HCT116 (cell line): ENCODE measurements around the gene TRIM37.

Source experiments
- CEBPB ChIP-seq: IDR thresholded peaks from 2 replicates; pipeline ENCODE4 v1.6.1; 2012; ENCODE audit warnings: low read depth
- CTCF ChIP-seq, 3 experiments: fragments of 200-600 bp in 1 of 3; sonication (generic) in 1 of 3; IDR thresholded peaks in 2 of 3; conservative IDR thresholded peaks in 1 of 3; 2 replicates each; pipeline ENCODE4 v1.5.1; 2012 to 2017; ENCODE audit warnings: low read depth in 2 of 3, low read length in 2 of 3, antibody characterized with exemption in 1 of 3, borderline replicate concordance in 1 of 3, control low read depth in 1 of 3, mild to moderate bottlenecking in 1 of 3, mixed read lengths in 1 of 3, mixed run types in 1 of 3, moderate library complexity in 1 of 3; ENCODE audit not compliant: insufficient read depth in 1 of 3
- EGR1 ChIP-seq: IDR thresholded peaks from 2 replicates; pipeline ENCODE4 v1.6.1; 2012; ENCODE audit warnings: low read depth
- EZH2 ChIP-seq: fragments of 200-600 bp; sonication (generic); IDR thresholded peaks from 2 replicates; pipeline ENCODE4 v1.6.1; 2017; ENCODE audit warnings: antibody characterized with exemption, mixed run types
- EZH2phosphoT487 ChIP-seq: fragments of 200-600 bp; IDR thresholded peaks from 2 replicates; pipeline ENCODE4 v1.6.1; 2018; ENCODE audit warnings: antibody characterized with exemption, borderline replicate concordance
- POLR2A ChIP-seq: IDR thresholded peaks from 2 replicates; pipeline ENCODE4 v1.7.0; 2011; ENCODE audit warnings: borderline replicate concordance; ENCODE audit not compliant: insufficient read depth, insufficient read length; ENCODE audit errors: extremely low read depth
- POLR2AphosphoS5 ChIP-seq: IDR thresholded peaks from 2 replicates; pipeline ENCODE4 v1.6.1; 2011; ENCODE audit warnings: mild to moderate bottlenecking, low read depth, low read length, moderate library complexity
- RAD21 ChIP-seq: IDR thresholded peaks from 2 replicates; pipeline ENCODE4 v1.6.1; 2012; ENCODE audit warnings: low read depth, mild to moderate bottlenecking
- REST ChIP-seq: IDR thresholded peaks from 2 replicates; pipeline ENCODE4 v1.6.1; 2012; ENCODE audit warnings: low read depth
- TCF7L2 ChIP-seq: IDR thresholded peaks from 2 replicates; pipeline ENCODE4 v1.7.0; 2011; ENCODE audit warnings: borderline replicate concordance, inconsistent platforms; ENCODE audit not compliant: insufficient read depth, insufficient read length; ENCODE audit errors: extremely low read depth
- YY1 ChIP-seq: IDR thresholded peaks from 2 replicates; pipeline ENCODE4 v1.6.1; 2011; ENCODE audit warnings: low read length, low read depth, moderate library complexity, mild to moderate bottlenecking; ENCODE audit not compliant: insufficient replicate concordance; ENCODE audit errors: extremely low read depth
- ZBTB33 ChIP-seq: IDR thresholded peaks from 2 replicates; pipeline ENCODE4 v1.6.1; 2011; ENCODE audit warnings: mild to moderate bottlenecking, low read length, moderate library complexity; ENCODE audit not compliant: insufficient replicate concordance; ENCODE audit errors: extremely low read depth
- ZFX ChIP-seq: fragments of 450-650 bp; IDR thresholded peaks from 2 replicates; pipeline ENCODE4 v1.6.1; 2017
- ZNF274 ChIP-seq: fragments of 200-500 bp; sonication (Bioruptor generic); IDR thresholded peaks from 2 replicates; pipeline ENCODE4 v1.6.1; 2014; ENCODE audit warnings: mild to moderate bottlenecking, low read depth, low read length, inconsistent platforms

DNA sequence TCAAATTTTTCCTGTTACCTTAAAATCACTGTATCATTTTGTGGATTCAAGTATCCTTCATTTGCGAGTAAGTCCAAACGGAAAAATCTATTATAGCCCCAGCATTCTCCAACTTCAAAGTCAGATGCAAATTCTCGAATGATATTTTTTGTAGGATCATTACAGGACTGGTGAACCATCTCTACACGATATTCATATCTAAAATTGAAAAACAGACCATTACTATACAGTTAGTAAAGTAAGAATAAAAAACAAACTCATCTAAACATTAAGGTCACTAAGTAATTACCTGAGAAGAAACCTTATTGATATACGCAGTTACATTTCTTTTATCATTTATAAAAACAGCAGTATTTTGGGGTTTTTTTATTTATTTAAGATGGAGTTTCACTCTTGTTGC, 49.8 kb downstream of the TRIM37 start:
- TF ChIP-seq CTCF (IDR thresholded peaks at IDR 0.05 in 2 of 3, conservative IDR thresholded peaks at IDR 0.05 in 1 of 3; ENCODE audit: borderline replicate concordance in 1 of 3, insufficient read depth in 1 of 3, low read depth in 2 of 3, low read length in 2 of 3) (no peak), REST (no peak), EZH2 (no peak), RAD21 (no peak), CEBPB (no peak), ZNF274 (no peak), POLR2A (no peak), EGR1 (no peak), ZBTB33 (no peak), ZFX (no peak), EZH2phosphoT487 (no peak), POLR2AphosphoS5 (no peak), YY1 (no peak), TCF7L2 (no peak)
